Measurements from ENCODE around the gene GRB7. TPM values are rescaled to one million over a fixed set of nuclear protein-coding genes. Genes with fewer than 3 reads are reported as not detected.

GRB7 gene
- total RNA-seq, 4 donors from 2014 or later: 0.41 to 0.70 TPM; not detected in 2

DNA sequence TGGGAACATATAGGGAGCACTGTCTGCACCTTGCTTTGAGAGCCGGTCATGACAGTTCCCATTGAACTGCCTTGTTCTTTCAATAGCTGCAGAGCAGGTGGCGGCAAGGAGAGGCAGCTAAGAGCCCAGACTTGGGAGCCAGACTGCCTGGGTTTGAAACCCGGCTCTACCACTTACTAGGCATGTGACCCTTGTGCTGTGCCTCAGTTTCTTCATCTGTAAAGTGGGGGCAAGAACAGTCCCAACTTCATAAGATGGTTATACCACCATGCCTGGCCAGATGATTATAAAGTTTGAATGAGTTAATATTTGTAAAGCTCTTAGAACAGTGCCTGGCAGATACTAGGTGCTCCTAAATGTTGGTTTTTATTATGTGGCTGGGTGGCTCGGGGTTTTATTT, 23.5 kb upstream of the GRB7 start:
- intact Hi-C loops (cut with DNase I; ENCODE audit: low total_unique reads) (no loop called here), in situ Hi-C loops (cut with MboI; ENCODE audit: low sequenced_read_pairs in 4 of 4) (no loop called here)
- Histone ChIP-seq H3K4me3 (no peak overlapping the region), H3K4me1 (peaks cover 12 to 13% of the 10 kb centered on the region in 2 donors), H3K27ac (no peak overlapping the region), H3K36me3 (peaks cover 0 to 32% of the 10 kb centered on the region in 2 donors), H3K9me3 (no peaks in the 10 kb centered on the region), H3K27me3 (no peaks in the 10 kb centered on the region)
- DNase-seq (no peak), ATAC-seq (no peak)
- TF ChIP-seq CTCF (IDR thresholded peaks at IDR 0.05 in 4 of 5, conservative IDR thresholded peaks at IDR 0.05 in 1 of 5): no peak
- TF ChIP-seq POLR2A (IDR thresholded peaks at IDR 0.05): no peak

GRCh38 chr17:39715375-39716072, 22.2 kb upstream of the GRB7 start:
- Histone ChIP-seq H3K4me1 (peaks cover 12 to 13% of the 10 kb centered on the region in 2 donors), H3K27ac (peak overlapping the region in 1 of 4 donors; percentile 52), H3K9me3 (no peaks in the 10 kb centered on the region), H3K4me3 (no peak overlapping the region), H3K27me3 (no peaks in the 10 kb centered on the region), H3K36me3 (peaks cover 0 to 20% of the 10 kb centered on the region in 2 donors)
- DNase-seq (no peak), ATAC-seq (no peak)
- TF ChIP-seq POLR2A (IDR thresholded peaks at IDR 0.05): no peak
- no peak for TF ChIP-seq CTCF (IDR thresholded peaks at IDR 0.05 in 4 of 5, conservative IDR thresholded peaks at IDR 0.05 in 1 of 5)
- in situ Hi-C loops (cut with MboI; ENCODE audit: low sequenced_read_pairs in 4 of 4): no loop called here
- intact Hi-C loops (cut with DNase I; ENCODE audit: low total_unique reads): no loop called here

DNA sequence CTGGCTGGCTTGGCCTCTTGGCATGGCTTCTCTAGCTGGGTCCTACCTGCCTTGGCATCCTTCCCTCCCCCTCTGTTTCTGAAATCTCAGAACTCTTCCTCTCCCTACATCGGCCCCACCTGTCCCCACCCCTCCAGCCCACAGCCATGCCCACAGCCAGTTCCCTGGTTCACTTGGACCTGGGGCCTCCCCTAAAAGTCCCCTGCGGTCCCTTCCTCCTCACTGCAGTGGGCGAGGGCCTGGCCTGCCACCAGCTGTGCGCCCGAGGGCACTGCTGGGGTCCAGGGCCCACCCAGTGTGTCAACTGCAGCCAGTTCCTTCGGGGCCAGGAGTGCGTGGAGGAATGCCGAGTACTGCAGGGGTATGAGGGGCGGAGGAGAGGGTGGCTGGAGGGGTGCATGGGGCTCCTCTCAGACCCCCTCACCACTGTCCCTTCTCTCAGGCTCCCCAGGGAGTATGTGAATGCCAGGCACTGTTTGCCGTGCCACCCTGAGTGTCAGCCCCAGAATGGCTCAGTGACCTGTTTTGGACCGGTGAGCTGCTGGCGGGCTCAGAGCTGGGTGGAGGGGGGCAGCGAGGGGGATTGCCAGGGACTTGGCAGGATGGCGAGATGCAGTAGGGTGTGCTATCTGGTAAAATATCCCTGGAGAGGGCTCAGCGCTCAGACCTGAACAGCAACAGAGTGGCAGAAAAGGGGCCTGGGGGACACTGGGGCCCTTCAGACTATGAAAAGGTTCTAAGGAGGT, 21.5 kb upstream of the GRB7 start:
- ATAC-seq (peak in 1 of 2 donors; percentile 40), DNase-seq (no peak)
- in situ Hi-C loops (cut with MboI; ENCODE audit: low sequenced_read_pairs in 4 of 4) (no loop called here), intact Hi-C loops (cut with DNase I; ENCODE audit: low total_unique reads) (no loop called here)
- H3K4me3 ChIP-seq: no peak overlapping the region
- TF ChIP-seq CTCF (IDR thresholded peaks at IDR 0.05 in 4 of 5, conservative IDR thresholded peaks at IDR 0.05 in 1 of 5) (no peak), POLR2A (IDR thresholded peaks at IDR 0.05) (no peak)
- H3K9me3 ChIP-seq: no peaks in the 10 kb centered on the region
- peaks cover 0 to 15% of the 10 kb centered on the region in 2 donors for H3K36me3 ChIP-seq
- peak overlapping the region in 3 of 4 donors; percentile 5 to 67 (median 52) for H3K27ac ChIP-seq
- H3K4me1 ChIP-seq: peaks cover 12 to 13% of the 10 kb centered on the region in 2 donors
- no peaks in the 10 kb centered on the region for H3K27me3 ChIP-seq

DNA sequence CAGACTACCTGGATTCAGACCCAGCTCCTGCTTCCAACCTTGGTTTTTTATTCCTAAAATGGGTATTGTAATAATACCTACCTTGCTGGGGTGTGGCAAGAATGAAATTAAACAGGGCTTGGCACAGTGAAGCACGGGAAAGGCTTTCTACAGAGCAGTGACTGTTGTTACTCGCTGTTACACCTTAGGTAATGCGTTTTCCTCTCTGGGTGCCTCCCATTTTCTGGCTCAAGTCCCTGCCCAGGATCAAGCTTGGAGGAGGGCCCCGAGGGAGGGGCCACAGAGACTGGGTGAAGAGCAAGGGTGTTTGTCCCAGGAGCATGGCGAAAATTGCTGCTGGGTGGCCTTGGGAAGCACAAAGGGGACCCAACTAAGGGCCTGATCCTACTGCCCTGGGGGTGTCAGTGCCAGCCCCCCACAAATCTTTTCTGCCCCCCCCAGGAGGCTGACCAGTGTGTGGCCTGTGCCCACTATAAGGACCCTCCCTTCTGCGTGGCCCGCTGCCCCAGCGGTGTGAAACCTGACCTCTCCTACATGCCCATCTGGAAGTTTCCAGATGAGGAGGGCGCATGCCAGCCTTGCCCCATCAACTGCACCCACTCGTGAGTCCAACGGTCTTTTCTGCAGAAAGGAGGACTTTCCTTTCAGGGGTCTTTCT, 20.7 kb upstream of the GRB7 start:
- Histone ChIP-seq H3K36me3 (peaks cover 0 to 9% of the 10 kb centered on the region in 2 donors), H3K27ac (peak overlapping the region in 3 of 4 donors; percentile 5 to 67 (median 52)), H3K9me3 (no peaks in the 10 kb centered on the region), H3K4me3 (no peak overlapping the region), H3K27me3 (no peaks in the 10 kb centered on the region), H3K4me1 (peaks cover 12 to 13% of the 10 kb centered on the region in 2 donors)
- in situ Hi-C loops (cut with MboI; ENCODE audit: low sequenced_read_pairs in 4 of 4): no loop called here
- peak in 1 of 2 donors; percentile 44 for DNase-seq
- intact Hi-C loops (cut with DNase I; ENCODE audit: low total_unique reads): no loop called here
- TF ChIP-seq POLR2A (IDR thresholded peaks at IDR 0.05) (no peak), CTCF (IDR thresholded peaks at IDR 0.05 in 4 of 5, conservative IDR thresholded peaks at IDR 0.05 in 1 of 5) (no peak)
- ATAC-seq: peak; percentile 52 to 79
